OCI-M2 (cell line): Measurements from ENCODE around the gene RUNDC3A.

Source experiments
- DNase-seq: peaks from one replicate; lab custom pipeline; 2025; ENCODE audit not compliant: unreplicated experiment; lab: John Stamatoyannopoulos, UW

Gene RUNDC3A

GRCh38 chr17:44308320-44308818, at the start of gene RUNDC3A:
TSS of gene RUNDC3A (plus strand) at chr17:44308601. CDS start at chr17:44308833, 232 bp downstream.
- DNase-seq, result no peak

DNA sequence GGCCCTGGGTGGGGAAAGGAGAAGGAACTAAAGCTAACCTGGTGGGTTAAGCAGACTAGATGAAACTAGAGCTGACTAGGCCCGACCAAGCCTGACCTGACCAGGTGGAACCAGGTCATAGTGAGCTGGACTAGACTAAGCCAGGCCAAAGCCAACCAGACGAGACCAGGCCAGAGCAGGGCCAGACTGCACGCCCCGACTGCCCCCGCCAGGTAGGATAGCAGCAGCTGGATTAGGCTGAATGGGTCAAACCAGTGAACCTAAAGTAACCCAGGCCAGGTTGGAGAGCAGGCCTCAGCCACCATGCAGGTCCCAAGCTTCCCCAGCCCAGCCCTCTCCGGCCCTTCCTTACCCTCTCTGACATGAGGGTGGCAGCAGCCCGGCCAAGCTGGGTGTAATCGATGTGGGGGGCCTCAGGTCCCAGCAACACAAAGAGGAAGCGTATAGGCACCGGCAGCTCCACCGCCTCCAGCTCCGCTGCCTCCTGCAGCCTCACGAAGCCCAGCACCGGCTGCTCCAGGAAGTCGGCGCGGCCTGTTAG, 49.5 kb upstream of the RUNDC3A start:
- DNase-seq, result no peak

DNA sequence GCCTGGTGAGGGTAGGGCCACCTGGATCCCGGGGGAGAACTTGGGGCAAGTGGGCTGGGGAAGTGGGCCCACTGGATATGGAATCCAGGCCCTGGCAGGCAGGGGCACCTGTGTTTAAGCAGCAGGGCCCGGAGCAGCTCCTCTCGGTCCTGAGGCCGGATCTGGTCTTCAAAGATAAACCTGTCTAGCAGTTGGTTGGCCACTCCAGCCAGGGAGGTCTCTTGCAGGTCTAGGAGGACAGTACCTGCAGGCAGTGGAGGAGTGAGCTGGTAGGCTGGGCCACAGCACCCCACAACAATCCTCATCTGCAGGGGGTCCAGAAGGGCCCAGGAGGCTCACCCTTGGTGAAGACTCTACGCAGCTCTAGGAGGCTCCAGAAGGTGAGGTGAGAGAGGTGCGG, 48.1 kb upstream of the RUNDC3A start:
- no peak for DNase-seq

DNA sequence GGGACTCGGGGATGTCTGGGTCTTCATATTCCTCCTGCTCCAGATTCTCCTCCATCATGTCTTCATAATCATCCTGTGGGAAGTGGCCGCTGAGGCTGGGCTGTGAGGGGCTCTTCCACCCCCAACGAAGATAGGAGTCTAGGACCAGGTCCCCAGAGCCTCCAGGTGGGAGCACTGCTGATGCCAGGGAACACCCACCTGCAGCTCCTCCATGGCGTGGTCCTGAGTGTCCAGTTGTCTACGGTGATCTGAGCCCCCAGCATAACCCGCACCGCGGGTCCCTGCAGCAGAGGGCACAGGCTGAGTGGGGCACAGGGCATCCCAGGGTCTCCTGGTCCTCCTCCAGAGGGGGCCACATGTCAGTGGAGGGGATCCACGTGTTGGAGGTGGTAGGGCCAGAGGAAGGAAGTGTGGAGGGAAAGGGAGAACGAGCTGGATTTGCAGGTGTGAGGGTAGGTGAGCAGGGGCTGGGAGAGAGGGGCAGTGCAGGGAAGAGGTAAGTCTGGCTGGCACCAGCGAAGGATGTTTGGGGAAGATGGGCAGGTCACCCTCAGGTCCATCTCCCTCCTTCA, 45.7 kb upstream of the RUNDC3A start:
- no peak for DNase-seq

GRCh38 chr17:44263345-44263902, 45.0 kb upstream of the RUNDC3A start:
- DNase-seq, result no peak

GRCh38 chr17:44266402-44267164, 41.8 kb upstream of the RUNDC3A start:
- DNase-seq, result no peak

- DNase-seq, result no peak
Measured at GRCh38 chr17:44267165-44267455, 41.3 kb upstream of the RUNDC3A start.

DNA sequence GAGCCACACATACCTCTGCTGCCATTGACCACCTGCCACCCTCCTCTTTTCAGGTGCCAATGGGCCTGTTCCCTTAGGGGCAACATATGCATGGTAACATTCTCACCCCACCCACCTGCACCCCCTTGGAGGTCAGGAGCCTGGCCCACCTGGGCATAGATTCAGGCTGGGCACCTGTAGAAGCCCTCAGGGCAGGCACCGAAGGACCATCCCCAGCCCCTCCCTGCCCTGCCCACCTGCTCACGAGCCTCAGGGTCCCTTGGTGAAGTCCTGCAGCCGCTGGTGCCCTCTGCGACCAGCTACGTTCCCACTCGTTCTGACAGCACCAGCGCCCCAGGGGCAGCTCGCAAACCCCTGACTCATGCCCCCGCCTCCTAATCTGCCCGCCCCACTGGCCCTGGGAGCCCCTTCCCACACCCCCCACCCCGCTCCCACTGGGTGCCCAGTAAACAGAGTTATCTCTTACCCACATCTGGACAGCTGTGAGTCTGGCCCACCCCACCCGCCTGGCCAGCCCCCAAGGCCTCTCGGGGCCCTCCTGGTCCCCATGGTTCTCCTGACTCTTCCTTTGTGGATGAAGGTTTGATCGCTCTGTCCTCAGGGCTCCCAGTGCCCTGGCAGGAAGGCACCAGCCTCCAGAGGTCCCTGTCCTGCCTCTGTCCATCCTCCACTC, 40.4 kb upstream of the RUNDC3A start, which contains the start of gene SLC4A1:
TSS of gene SLC4A1 (minus strand) at position 318 of the 673 bp plus-strand sequence. CDS start 5,269 bp downstream, outside the sequence.
- no peak for DNase-seq

DNA sequence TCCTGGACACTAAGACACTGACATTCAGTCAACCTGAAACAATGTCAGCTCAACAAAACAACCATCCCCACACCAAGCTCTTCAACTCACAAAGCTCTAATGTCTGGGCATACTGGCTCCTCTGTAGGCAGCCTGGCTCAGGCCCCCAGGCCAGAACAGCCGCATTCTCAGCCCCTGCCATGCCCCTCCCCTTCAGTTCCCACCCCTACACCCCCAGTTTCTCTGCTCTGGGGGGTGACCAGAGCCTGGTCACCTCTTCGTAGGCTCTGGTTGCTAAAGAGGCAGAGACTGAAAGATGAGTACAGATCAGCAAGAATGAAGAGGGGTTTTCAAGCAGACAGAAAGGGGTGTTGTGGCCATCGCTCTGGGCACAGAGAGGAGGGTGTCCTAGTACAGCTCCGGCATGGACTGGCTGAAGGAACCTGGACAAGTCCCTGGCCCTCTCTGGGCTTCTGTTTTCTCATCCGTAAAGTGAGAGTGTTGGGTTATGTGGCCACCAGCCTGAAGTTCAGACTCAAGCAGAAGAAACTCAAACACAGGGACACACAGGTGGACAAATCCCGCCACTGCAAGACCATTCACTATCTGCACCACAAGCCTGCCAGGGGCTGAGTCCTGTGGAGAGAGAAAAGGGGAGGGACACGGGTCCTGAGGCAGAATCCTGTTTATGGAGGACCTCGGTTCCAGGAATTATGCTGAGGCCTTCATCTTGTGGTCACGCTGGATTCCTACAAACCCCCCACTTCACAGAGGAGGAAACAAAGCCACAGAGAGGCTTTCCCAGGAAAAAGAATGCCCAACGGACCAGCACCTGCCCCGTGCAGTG, 39.5 kb upstream of the RUNDC3A start:
- DNase-seq, result no peak

DNA sequence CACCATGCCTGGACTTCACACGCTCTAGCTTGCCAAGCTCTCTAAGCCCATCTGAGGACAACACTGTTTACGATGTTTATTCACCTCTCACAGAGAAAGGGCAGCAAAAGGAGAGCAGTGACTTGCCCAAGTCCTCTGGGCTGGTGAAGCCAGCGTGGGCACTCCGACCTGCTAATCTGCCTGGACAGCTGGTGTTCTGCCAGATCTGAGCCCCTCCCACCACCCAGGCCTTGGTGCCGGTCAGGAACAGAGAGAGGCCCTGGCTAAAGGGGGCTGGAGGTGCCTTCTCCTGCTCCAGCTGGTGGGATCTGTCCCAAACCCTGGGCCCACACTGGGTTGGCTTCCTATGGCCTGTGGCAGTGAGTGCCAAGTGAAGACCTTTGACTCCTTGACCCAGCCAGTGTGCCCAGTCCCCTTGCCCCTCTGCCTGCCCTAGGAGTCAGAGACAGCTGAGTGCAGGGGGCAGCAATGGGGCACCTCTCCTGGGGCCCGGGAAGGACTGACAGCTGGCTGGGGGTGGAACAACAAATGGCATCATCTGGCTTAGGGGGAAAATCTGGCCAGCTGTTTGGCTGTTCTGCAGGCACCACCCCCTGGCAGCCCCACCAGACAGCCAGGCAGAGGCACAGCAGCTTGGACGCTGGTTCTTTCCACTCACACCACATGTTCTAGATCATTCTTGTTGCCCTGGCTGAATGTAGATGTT, 38.7 kb upstream of the RUNDC3A start:
- DNase-seq, result no peak

- DNase-seq, result no peak
Measured at GRCh38 chr17:44272321-44272951, 36.0 kb upstream of the RUNDC3A start.

DNA sequence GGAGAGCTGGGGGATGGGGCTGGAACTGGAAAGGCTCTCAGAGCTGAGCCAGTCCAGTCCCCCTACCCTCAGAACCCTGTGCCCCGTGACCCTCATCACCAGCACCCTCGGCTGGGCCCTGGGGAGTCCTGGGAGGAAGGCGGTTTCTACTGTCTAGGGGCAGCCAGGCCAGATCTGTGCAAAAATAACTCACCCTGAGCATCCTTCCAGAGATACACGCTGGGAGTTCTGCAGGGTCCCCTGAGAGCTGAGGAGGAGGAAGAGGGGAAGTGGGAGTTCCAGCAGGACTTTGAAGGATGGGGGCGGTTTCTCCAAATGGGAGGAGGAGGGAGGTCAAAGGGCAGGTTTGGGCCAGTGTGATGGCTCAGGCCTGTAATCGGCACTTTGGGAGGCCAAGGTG, 35.4 kb upstream of the RUNDC3A start:
- DNase-seq, result no peak

GRCh38 chr17:44273607-44274006, 34.8 kb upstream of the RUNDC3A start:
- DNase-seq, result no peak

GRCh38 chr17:44277976-44278375, 30.4 kb upstream of the RUNDC3A start:
- no peak for DNase-seq

GRCh38 chr17:44279346-44279665, 29.1 kb upstream of the RUNDC3A start:
- DNase-seq, result no peak

DNA sequence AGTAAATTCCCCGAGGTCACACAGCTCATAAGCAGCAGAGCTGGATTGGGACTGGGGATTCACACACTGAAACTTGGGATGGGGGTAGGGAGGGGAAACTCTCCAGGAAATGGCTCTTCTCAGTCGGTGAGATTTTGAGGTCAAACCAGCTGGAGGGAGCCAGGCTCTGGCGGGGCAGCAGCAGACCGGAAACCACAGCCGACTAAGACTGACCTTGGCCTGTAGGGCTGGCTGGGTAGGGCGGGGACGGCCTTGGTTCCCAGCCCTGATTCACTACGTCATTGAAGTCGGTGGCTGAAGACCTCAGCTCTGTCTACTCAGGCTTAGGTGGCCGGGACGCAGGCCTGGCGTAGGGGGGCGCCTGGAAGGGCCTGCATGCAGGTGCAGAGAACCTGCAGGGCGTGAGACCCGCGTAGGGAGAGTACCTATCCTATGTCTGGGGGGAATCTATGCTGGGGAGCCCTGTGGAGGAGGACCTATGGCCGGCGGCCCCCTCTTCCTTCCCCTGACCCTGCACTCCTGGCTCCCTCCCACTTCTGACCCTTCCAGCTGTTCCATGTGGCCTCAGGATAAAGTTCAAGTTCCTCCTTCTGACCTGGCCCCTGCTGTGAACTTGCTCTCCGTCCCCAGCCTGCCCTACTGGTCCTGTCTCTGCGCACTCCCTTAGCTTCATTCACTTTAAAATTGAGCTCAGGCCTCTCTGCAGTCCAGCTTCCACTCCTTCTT, 28.6 kb upstream of the RUNDC3A start:
- DNase-seq, result no peak

GRCh38 chr17:44280392-44280937, 27.9 kb upstream of the RUNDC3A start:
- DNase-seq, result no peak

DNA sequence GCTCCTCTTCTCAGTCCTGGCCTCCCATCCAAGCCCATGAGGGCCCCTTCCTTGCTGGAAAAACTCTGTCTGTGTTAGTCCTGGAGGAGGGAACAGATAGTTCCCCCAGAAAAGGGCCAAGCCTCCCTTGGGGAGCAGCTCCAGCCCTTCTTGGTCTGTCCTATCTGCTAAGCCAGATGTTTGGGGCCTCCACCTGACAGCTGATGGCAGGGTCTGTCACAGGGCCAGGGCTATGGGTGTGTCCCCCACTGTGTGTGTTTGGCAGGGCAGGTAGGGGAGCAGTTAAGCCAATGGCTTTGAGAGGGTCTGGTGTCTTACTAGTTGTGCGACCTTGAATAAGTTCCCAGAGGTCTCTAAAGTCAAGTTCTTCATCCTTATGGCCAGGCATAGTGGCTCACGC, 26.8 kb upstream of the RUNDC3A start:
- DNase-seq, result no peak

DNA sequence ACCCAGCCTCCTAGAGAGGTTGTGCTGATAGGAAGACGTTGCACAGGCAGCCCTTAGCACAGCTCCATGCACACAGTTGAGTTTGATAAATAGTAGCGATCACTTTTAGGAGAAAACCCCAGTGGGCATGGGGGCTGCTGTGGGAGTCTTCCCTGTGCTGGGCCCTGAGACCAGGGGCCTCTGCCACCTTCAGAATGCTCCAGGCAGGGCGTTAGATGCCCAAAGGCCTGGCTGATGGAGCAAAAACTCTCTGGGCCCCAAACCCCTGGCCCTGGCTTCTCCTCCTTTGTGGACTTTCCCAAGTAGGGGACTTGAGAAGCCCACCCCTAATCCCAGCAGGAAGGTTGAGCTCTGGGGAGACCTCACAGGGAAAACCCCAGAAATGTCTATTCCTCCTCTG, 26.1 kb upstream of the RUNDC3A start:
- no peak for DNase-seq
